HepG2 (cell line): ENCODE measurements around the gene SERPINB6. TPM values are rescaled to one million over a fixed set of nuclear protein-coding genes. Genes with fewer than 3 reads are reported as not detected.

Experiments
- BCL6 ChIP-seq: IDR thresholded peaks from 2 replicates; pipeline ENCODE4 v1.6.1; 2016; ENCODE audit warnings: missing genetic modification reagents, missing compliant biosample characterization
- CSRNP1 ChIP-seq: sonication (generic); formaldehyde crosslinking; IDR thresholded peaks from 2 replicates; pipeline ENCODE4 v1.8.1; 2023; ENCODE audit warnings: mild to moderate bottlenecking, missing genetic modification reagents
- DNMT3B ChIP-seq: conservative IDR thresholded peaks from 2 replicates; pipeline ENCODE4 v1.6.1; 2016; ENCODE audit warnings: missing biosample characterization, control low read depth
- HCFC1 ChIP-seq: fragments of 150-350 bp; IDR thresholded peaks from 2 replicates; pipeline ENCODE4 v1.6.1; 2014; ENCODE audit warnings: low read depth, low read length
- HNRNPK ChIP-seq: fragments of 200-400 bp; formaldehyde crosslinking; IDR thresholded peaks from 2 replicates; pipeline ENCODE4 v1.6.1; 2018; ENCODE audit warnings: low read length, low read depth, moderate library complexity, mild to moderate bottlenecking; ENCODE audit not compliant: poor library complexity, severe bottlenecking
- HOMEZ ChIP-seq: IDR thresholded peaks from 2 replicates; pipeline ENCODE4 v1.6.1; 2016; ENCODE audit warnings: low read depth
- KDM6A ChIP-seq: IDR thresholded peaks from 2 replicates; pipeline ENCODE4 v1.6.1; 2016; ENCODE audit warnings: low read depth
- MAZ ChIP-seq, 2 experiments: sonication (generic) in 1 of 2; formaldehyde crosslinking in 1 of 2; IDR thresholded peaks; 2 replicates each; pipeline versions ENCODE4 v1.5.0 to v1.6.1; 2012 to 2020; ENCODE audit warnings: low read depth in 2 of 2, mild to moderate bottlenecking in 2 of 2, borderline replicate concordance in 1 of 2, improper control_type of control experiment in 1 of 2, low read length in 1 of 2, missing genetic modification reagents in 1 of 2, moderate library complexity in 1 of 2
- MED13 ChIP-seq: sonication (generic); formaldehyde crosslinking; IDR thresholded peaks from 2 replicates; pipeline ENCODE4 v1.5.0; 2020; ENCODE audit warnings: missing genetic modification reagents
- MXD4 ChIP-seq: IDR thresholded peaks from 2 replicates; pipeline ENCODE4 v1.6.1; 2016; ENCODE audit warnings: mild to moderate bottlenecking, missing biosample characterization, missing genetic modification reagents
- NCOA2 ChIP-seq: sonication (generic); formaldehyde crosslinking; IDR thresholded peaks from 2 replicates; pipeline ENCODE4 v1.8.0; 2022; ENCODE audit warnings: inconsistent platforms
- PHF5A ChIP-seq: IDR thresholded peaks from one replicate; pipeline ENCODE4 v1.6.1; 2018; ENCODE audit warnings: low read depth, missing genetic modification reagents; ENCODE audit not compliant: unreplicated experiment
- RAD21 ChIP-seq: fragments of 450-650 bp; formaldehyde crosslinking; IDR thresholded peaks from 2 replicates; pipeline ENCODE4 v1.5.0; 2020; ENCODE audit warnings: mild to moderate bottlenecking
- REL ChIP-seq: sonication (generic); formaldehyde crosslinking; conservative IDR thresholded peaks from 2 replicates; pipeline ENCODE4 v1.8.0; 2022; ENCODE audit warnings: mild to moderate bottlenecking, missing genetic modification reagents, moderate library complexity
- SRY ChIP-seq: sonication (generic); formaldehyde crosslinking; IDR thresholded peaks from 2 replicates; pipeline ENCODE4 v1.8.0; 2022; ENCODE audit warnings: mild to moderate bottlenecking, missing genetic modification reagents
- ZBTB42 ChIP-seq: sonication (generic); formaldehyde crosslinking; IDR thresholded peaks from 2 replicates; pipeline ENCODE4 v1.5.0; 2020; ENCODE audit warnings: mild to moderate bottlenecking, missing genetic modification reagents
- ZMAT5 ChIP-seq: sonication (generic); formaldehyde crosslinking; IDR thresholded peaks from 2 replicates; pipeline ENCODE4 v1.5.0; 2020; ENCODE audit warnings: mild to moderate bottlenecking, low read depth, missing genetic modification reagents, borderline replicate concordance
- ZNF530 ChIP-seq: sonication (generic); formaldehyde crosslinking; IDR thresholded peaks from 2 replicates; pipeline ENCODE4 v1.5.0; 2020; ENCODE audit warnings: low read depth, mild to moderate bottlenecking, missing genetic modification reagents
- ZNF569 ChIP-seq: sonication (generic); formaldehyde crosslinking; IDR thresholded peaks from 2 replicates; pipeline ENCODE4 v1.5.0; 2020; ENCODE audit warnings: mild to moderate bottlenecking, missing genetic modification reagents, moderate library complexity, borderline replicate concordance
- ZNF616 ChIP-seq: sonication (generic); formaldehyde crosslinking; IDR thresholded peaks from 2 replicates; pipeline ENCODE4 v1.5.0; 2020; ENCODE audit warnings: low read depth, mild to moderate bottlenecking, missing genetic modification reagents
- ZNF878 ChIP-seq: sonication (generic); formaldehyde crosslinking; IDR thresholded peaks from 2 replicates; pipeline ENCODE4 v1.8.1; 2023; ENCODE audit warnings: mild to moderate bottlenecking, missing genetic modification reagents, moderate library complexity
- ZSCAN9 ChIP-seq: IDR thresholded peaks from 2 replicates; pipeline ENCODE4 v1.6.1; 2016; ENCODE audit warnings: borderline replicate concordance
- polyA plus RNA-seq, 8 experiments: library from polyadenylated mRNA; depleted of rRNA in 3 of 8; stranded (reverse) in 7 of 8; unstranded in 1 of 8; fragments of >200 nt; fragmentation: Illumina TruSeq in 4 of 8; extraction: Trizol in 4 of 8; gene quantifications; 2 replicates each; pipeline versions ENCODE4 v1.2.1 to v1.2.3, GENCODE V29; 2011 to 2016; ENCODE audit warnings: low read depth in 4 of 8, missing spikeins in 1 of 8, mixed read lengths in 1 of 8; ENCODE audit not compliant: insufficient read depth in 1 of 8
- total RNA-seq, 5 experiments: library from RNA; depleted of rRNA; stranded (reverse); fragments of >200 nt; fragmentation: Illumina TruSeq; extraction: Trizol; gene quantifications; 2 replicates each; pipeline ENCODE4 v1.2.3, GENCODE V29; 2016; ENCODE audit warnings: low read depth in 1 of 5
- TF ChIP-seq, protein P1 (sequence below): sonication (generic); formaldehyde crosslinking; IDR thresholded peaks from 2 replicates; pipeline ENCODE4 v1.4.0; 2020; ENCODE audit warnings: missing genetic modification reagents
- TF ChIP-seq, protein P2 (sequence below): sonication (generic); formaldehyde crosslinking; IDR thresholded peaks from 2 replicates; pipeline ENCODE4 v1.4.0; 2020; ENCODE audit warnings: missing genetic modification reagents, borderline replicate concordance

SERPINB6 gene
- total and polyA plus RNA-seq, 2 of the 13 experiments (the other 11 are each of a cell fraction or from before 2014, with no cell fraction given) = 38.2 to 61.3 TPM

- TF ChIP-seq SRY (CRISPR knock-in tag) (0 out of 2 replicates have a peak, but pooled peaks have one; percentile 46), CSRNP1 (no peak), ZNF530 (CRISPR knock-in tag) (no peak), ZNF878 (peak; percentile 79; the same call in 1 of the 2 replicates), MAZ (IDR thresholded peaks at IDR 0.05; ENCODE audit: borderline replicate concordance, low read depth, low read length) (no peak), MAZ (CRISPR knock-in tag; IDR thresholded peaks at IDR 0.05; ENCODE audit: low read depth) (0 out of 2 replicates have a peak, but pooled peaks have one; percentile 8), ZBTB42 (CRISPR knock-in tag) (no peak), KDM6A (no peak), NCOA2 (no peak), BCL6 (CRISPR knock-in tag) (no peak), ZNF616 (CRISPR knock-in tag) (no peak), MXD4 (CRISPR knock-in tag) (peak; percentile 49; the same call in 1 of the 2 replicates), REL (no peak), RAD21 (CRISPR knock-in tag) (no peak), ZMAT5 (CRISPR knock-in tag) (no peak), ZSCAN9 (CRISPR knock-in tag) (0 out of 2 replicates have a peak, but pooled peaks have one; percentile 76), MED13 (CRISPR knock-in tag) (no peak), HOMEZ (0 out of 2 replicates have a peak, but pooled peaks have one; percentile 31), PHF5A (peak; percentile 35), HCFC1 (no peak), HNRNPK (no peak), ZNF569 (CRISPR knock-in tag) (no peak), DNMT3B (CRISPR knock-in tag) (0 out of 2 replicates have a peak, but pooled peaks have one; percentile 53)
- TF ChIP-seq, protein P1, sequence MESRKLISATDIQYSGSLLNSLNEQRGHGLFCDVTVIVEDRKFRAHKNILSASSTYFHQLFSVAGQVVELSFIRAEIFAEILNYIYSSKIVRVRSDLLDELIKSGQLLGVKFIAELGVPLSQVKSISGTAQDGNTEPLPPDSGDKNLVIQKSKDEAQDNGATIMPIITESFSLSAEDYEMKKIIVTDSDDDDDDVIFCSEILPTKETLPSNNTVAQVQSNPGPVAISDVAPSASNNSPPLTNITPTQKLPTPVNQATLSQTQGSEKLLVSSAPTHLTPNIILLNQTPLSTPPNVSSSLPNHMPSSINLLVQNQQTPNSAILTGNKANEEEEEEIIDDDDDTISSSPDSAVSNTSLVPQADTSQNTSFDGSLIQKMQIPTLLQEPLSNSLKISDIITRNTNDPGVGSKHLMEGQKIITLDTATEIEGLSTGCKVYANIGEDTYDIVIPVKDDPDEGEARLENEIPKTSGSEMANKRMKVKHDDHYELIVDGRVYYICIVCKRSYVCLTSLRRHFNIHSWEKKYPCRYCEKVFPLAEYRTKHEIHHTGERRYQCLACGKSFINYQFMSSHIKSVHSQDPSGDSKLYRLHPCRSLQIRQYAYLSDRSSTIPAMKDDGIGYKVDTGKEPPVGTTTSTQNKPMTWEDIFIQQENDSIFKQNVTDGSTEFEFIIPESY (CRISPR knock-in tag) = 0 out of 2 replicates have a peak, but pooled peaks have one; percentile 19
- TF ChIP-seq, protein P2, sequence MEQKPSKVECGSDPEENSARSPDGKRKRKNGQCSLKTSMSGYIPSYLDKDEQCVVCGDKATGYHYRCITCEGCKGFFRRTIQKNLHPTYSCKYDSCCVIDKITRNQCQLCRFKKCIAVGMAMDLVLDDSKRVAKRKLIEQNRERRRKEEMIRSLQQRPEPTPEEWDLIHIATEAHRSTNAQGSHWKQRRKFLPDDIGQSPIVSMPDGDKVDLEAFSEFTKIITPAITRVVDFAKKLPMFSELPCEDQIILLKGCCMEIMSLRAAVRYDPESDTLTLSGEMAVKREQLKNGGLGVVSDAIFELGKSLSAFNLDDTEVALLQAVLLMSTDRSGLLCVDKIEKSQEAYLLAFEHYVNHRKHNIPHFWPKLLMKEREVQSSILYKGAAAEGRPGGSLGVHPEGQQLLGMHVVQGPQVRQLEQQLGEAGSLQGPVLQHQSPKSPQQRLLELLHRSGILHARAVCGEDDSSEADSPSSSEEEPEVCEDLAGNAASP (CRISPR knock-in tag) = 0 out of 2 replicates have a peak, but pooled peaks have one; percentile 19
These were observed 32.7 kb downstream of the SERPINB6 start (continued) for GRCh38 chr6:2938632-2939083.
